NCI-H1105 (cell line): ENCODE measurements around the gene SAP25.

Experiments
- DNase-seq: peaks from one replicate; lab custom pipeline; 2025; lab: John Stamatoyannopoulos, UW

Gene SAP25

GRCh38 chr7:100595188-100595587, 21.5 kb upstream of the SAP25 start:
- no peak for DNase-seq

DNA sequence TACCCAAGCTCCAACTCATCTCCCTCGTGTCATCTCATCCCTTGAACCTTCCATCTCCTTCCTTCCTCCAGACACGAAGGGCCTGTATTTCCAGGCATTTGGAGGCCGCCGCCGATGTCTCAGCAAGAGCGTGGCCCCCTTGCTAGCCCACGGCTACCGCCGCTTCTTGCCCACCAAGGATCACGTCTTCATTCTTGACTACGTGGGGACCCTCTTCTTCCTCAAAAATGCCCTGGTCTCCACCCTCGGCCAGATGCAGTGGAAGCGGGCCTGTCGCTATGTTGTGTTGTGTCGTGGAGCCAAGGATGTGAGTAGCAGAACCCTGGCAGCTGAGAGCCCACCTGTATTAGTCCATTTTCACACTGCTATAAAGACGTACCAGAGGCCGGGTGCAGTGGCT, 17.9 kb upstream of the SAP25 start:
- no peak for DNase-seq

DNA sequence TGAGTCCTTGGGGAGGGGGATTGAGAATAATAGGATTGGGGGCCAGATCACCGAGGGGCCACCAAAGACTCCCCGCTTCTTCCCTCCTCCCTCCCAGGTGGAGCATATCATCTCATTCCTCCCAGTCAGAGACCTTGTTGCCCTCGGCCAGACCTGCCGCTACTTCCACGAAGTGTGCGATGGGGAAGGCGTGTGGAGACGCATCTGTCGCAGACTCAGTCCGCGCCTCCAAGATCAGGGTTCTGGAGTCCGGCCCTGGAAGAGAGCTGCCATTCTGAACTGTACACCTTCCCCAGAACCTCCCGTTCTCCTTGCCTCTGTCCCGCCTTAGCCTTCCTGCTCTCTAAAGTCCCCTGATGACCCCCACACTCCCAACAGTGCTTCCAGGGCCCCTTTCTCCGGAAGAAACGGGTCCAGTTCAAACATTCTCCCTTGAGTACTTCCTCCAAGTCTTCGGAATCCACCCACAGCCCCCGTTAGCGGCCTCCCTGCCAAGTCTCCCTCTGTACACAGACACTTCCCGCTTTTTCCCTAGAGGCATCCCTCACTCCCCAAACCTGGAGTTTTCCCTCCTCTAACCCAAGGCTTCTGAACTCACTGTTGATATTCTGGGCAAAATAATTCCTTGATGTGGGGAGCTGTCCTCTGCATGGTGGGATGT, 16.5 kb upstream of the SAP25 start:
- no peak for DNase-seq

GRCh38 chr7:100589341-100589947, 15.7 kb upstream of the SAP25 start:
- no peak for DNase-seq

GRCh38 chr7:100588438-100588837, 14.7 kb upstream of the SAP25 start:
- no peak for DNase-seq

DNA sequence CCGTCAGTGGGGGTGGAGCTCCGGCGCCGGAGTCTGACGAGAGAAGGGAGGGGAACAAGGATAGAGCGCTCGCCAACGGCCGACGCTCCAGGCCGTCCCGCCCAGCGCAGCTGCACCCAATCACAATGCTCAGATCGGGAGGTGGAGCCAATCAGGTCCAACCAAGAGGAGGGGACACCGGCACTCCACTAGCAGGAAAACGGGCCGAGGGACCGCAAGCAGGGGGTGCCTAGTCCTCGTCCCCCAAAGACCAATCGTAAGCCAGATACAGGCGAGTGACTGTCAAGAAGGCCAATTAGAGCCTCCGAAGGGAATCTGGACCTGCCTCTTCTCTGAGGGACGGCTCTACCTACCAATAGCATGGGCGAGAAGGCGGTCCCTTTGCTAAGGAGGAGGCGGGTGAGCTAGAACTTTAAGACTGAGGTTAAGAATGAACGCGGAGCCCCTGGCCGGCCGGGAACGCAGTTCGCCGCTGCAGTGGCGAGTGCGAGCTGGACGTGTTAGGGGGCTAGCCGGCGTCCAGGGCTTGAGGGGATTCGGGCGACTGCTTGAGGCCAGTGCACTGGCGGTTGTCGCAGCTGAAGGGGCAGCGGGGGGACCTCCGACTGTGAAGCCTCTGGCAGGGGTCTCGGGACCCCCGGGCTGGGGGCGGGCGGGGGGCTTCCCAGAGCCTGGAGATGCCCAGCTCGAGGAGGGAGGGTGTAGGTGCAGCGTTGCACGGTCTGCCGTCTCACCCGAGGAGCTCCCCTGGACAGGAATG, 12.7 kb upstream of the SAP25 start, which contains the start of gene FBXO24:
TSS of gene FBXO24 (plus strand) at position 63 of the 760 bp plus-strand sequence. CDS start at position 361, 298 bp downstream.
- peak; percentile 100 for DNase-seq

GRCh38 chr7:100585511-100586265, 12.0 kb upstream of the SAP25 start, which contains the start of gene LRCH4:
Gene LRCH4, minus strand, starts transcription at chr7:100586129. Its CDS starts 29 bp downstream, at chr7:100586100.
- peak; percentile 45 for DNase-seq

DNA sequence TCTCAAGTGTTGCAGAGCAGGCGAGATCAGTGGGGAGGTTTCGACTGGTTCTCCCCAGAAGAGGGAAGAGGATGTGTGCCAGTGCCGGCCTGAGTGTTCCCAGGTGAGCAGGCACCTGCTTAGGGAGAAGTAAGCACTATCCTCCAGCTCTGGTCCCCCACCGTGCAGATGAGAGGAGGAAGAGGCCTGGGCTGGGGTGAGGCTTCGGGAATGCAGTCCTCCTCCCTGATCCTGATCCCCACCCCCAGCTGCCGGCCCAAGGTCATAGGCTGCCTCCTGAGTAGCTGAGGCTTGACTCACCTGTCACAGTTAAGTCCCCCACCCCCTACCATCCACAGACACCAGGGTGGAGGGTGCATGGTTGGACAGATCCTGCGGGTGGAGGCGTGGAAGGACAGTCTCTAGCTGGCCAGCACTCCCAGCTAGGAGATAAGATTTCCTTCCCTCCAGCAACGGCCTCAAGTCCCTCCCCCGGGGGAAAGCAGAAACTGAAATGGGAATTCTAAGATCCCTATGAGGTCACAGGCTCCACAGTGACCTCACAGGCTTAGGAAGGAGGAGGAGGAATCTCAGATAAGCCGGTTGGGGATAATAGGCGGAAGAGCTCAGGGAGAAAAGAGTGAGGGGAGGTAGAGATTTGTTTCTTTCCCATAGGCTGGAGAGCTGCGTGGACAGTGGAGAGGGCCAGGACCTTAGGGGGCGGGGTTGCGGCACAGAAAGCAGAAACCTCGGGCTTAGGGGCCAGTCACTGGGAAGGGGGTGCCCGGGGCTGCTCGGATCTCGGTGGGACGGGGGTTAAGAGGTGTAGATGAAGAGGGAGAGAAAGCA, 11.2 kb upstream of the SAP25 start:
- DNase-seq: no peak

GRCh38 chr7:100584054-100584682, 10.5 kb upstream of the SAP25 start:
- no peak for DNase-seq

DNA sequence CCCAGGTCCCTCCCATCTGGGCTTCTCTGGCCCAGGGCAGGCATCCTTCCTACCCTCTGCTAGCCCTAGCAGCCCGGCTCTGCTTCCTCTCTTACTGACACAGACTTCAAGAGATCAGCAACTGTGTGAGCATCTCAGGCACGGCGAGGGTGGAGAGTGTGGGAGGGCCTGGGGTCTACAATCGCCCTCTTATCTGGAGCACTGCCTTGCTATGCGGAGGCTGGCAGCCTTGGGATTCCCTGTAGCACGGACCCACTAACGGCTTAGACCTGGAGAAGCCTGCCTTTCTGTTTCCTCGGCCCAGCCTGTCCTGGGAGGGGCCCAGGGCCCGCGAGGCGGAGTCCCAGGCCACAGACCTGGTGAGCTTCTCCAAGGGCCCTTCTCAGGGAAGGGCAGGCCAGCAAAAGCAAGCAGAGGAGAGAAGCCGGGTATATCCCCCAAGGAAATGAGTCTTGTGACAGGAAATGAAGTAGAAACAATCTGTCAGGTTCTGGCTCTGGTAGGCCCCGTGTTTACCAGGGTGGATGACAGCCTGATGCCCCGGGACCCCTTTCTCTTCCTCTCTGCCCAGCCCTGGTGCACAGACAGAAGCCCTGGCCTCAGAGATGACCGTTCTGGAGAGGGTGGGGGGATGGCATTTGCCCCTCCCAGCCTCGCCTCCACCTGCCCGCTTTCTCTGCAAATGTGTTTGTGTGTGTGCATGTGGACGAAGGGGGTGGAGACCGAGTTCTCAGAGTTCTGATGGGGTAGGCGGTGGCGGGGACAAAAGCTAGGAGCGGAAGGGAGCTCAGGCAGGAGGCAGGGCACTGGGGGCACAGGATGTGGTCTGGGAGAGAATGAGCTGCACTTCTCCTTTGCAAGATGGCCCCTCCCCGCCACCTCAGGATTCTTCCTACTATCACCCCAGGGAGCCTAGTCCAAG, 9.7 kb upstream of the SAP25 start:
- no peak for DNase-seq

DNA sequence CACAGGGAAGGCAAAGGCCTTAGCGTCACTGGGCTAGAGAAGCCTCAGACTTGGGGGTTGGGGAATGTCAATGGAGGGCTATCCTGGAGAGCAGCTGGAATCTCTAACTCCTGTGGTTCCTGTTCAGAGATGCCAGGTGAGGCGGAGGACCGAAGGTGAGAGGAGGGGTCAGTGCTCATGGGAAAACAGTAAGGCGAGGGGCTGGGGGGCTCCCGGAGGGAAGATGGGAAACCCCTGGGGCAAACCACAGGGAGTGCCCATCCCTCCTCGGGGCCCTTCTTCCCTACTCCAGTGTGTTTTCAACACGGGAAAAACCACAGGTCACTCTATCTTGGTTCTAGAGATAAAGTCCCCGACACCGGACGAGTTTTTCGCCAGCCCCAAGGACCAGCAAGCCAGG, 8.9 kb upstream of the SAP25 start:
- no peak for DNase-seq

- no peak for DNase-seq
Measured at GRCh38 chr7:100582041-100582579, 8.4 kb upstream of the SAP25 start.

DNA sequence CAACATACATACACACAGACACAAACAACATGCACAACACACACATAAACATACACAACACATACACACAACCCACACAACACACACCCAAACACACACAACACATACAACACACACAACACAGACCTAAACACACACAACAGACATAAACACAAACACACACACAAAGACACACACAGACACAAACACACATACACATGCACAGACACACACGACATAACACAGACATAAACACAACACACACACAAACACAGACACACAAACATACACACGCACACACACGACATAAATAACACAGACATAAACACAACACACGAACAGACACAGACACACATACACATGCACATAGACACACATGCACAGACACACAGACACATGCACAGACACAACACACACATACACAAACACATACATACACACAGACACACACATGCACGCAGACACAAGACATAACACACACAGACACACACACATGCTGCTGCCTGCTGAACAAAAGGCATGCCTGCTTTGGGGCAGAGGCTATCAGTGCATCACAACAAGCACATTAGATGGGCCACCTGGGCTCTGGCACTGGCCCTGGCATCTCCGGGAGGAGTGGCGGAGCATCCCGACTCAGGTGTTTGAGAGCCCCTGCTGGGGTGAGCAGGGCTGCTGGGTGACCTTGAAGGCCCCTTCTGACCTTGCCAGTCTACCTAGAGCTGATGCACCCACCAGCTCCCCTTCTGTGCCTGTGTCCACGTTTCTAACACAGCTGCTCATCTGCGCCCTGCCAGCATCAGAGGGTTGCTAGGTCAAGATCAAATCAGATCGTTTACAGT, 7.0 kb upstream of the SAP25 start:
- DNase-seq: no peak

- DNase-seq: no peak
Measured at GRCh38 chr7:100578246-100579183, 4.8 kb upstream of the SAP25 start.

DNA sequence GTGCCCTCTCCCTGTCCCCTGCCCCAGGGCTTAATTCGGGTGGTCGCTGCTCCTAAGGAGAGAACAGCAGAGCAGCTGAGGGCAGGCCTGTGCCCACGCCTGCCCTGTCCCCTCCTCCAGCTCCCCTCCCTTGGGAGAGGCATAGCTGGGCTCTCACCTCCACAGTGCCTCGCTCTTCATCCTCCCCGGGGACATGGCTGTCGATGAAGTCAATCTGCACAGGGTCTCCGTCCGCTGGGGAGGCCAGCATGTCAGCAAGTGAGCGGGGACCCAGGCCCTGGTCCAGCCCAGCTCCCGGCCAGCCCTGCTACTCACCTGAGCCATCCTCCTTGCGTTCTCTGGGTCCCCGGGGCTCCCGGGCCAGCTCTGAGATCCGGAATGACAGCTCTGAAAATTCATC, 3.8 kb upstream of the SAP25 start:
- no peak for DNase-seq

DNA sequence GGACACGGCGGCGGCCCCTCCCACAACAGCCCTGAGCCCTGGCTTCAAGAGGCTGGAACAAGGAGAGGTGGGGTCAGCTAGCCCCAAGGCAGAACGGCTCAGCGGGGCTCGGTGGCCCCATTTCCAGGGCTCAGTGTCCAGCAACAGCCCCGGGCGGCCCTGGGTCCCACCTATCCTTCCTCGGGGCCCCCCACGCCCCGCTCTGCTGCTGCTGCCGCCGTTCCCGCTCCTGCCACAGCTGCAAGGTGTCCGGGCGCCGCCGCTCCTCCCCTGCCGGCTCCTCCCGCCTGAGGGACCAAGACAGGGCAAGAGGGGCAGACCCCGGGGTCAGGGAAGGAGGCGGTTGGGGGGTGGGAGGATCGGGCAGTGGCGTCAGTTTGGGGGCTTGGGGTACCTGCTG, 3.4 kb upstream of the SAP25 start:
- no peak for DNase-seq

DNA sequence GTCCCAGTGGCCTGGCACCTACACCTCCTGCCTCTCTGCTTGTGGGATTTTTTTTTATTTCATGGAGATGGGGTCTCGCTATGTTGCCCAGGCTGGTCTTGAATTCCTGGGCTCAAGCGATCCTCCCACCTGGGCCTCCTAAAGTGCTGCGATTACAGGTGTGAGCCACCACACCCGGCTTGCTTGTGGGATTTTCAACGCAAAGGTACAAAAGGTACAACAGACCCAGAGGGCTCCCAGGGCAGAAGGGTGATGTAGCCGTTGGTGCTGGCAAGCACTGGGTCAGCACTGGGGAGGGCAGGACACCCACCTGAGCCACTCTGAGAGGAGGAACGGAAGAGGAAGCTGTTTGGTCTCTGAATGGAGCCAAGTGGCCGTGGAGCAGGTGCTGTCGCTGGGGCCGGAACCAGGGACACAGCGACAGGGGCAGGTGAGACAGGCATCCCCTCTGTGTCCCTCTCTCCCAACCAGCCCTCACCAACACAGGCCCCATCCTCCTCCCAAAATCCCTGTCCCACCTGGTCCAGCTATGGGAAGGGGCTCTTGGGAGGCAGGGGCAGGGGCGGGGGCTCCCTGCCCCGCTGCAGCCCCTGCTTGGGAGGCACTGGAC, 2.8 kb upstream of the SAP25 start:
- no peak for DNase-seq
